GM23248 (cell line): ENCODE results near the gene AK5. TPM values are rescaled to one million over a fixed set of nuclear protein-coding genes. Genes with fewer than 3 reads are reported as not detected.

Experiments
- DNase-seq: peaks from one replicate; pipeline ENCODE4 v3.0.0-alpha.2; 2015
- H2AFZ ChIP-seq: fragments of 200-600 bp; sonication (generic); 2 replicates; pipeline ENCODE4 v1.6.1; 2016; ENCODE audit warnings: antibody characterized with exemption
- H3F3A ChIP-seq: fragments of 200-600 bp; sonication (generic); 2 replicates; pipeline ENCODE4 v1.6.1; 2016; ENCODE audit warnings: mild to moderate bottlenecking, antibody characterized with exemption, mixed run types; ENCODE audit not compliant: insufficient read depth
- H3K27ac ChIP-seq: fragments of 200-600 bp; sonication (generic); 2 replicates; pipeline ENCODE4 v1.5.1; 2016; ENCODE audit warnings: mild to moderate bottlenecking
- H3K27me3 ChIP-seq: fragments of 200-600 bp; sonication (generic); replicated peaks from 2 replicates; pipeline ENCODE4 v1.6.1; 2016; ENCODE audit warnings: mild to moderate bottlenecking; ENCODE audit not compliant: insufficient read depth
- H3K36me3 ChIP-seq: fragments of 200-600 bp; sonication (generic); 2 replicates; pipeline ENCODE4 v1.6.1; 2016; ENCODE audit warnings: low read depth, mild to moderate bottlenecking
- H3K4me1 ChIP-seq: fragments of 200-600 bp; sonication (generic); 2 replicates; pipeline ENCODE4 v1.6.1; 2016; ENCODE audit warnings: mild to moderate bottlenecking; ENCODE audit not compliant: insufficient read depth
- H3K4me2 ChIP-seq: fragments of 200-600 bp; sonication (generic); one replicate; pipeline ENCODE4 v1.6.1; 2016; ENCODE audit warnings: mild to moderate bottlenecking; ENCODE audit not compliant: unreplicated experiment
- H3K4me3 ChIP-seq: fragments of 200-600 bp; sonication (generic); 2 replicates; pipeline ENCODE4 v1.5.1; 2016; ENCODE audit warnings: mild to moderate bottlenecking
- H3K79me2 ChIP-seq: fragments of 200-600 bp; sonication (generic); 2 replicates; pipeline ENCODE4 v1.6.1; 2016; ENCODE audit warnings: mild to moderate bottlenecking; ENCODE audit not compliant: insufficient read depth
- H3K9ac ChIP-seq: fragments of 200-600 bp; sonication (generic); 2 replicates; pipeline ENCODE4 v1.6.1; 2016; ENCODE audit warnings: mild to moderate bottlenecking
- H3K9me2 ChIP-seq: fragments of 200-600 bp; sonication (generic); 2 replicates; pipeline ENCODE4 v1.6.1; 2016; ENCODE audit warnings: mixed run types, mild to moderate bottlenecking, moderate library complexity; ENCODE audit not compliant: insufficient read depth
- H3K9me3 ChIP-seq: fragments of 200-600 bp; sonication (generic); one replicate; pipeline ENCODE4 v1.6.1; 2017; ENCODE audit warnings: low read depth
- H4K20me1 ChIP-seq: fragments of 200-600 bp; sonication (generic); 2 replicates; pipeline ENCODE4 v1.6.0; 2016; ENCODE audit not compliant: insufficient read depth
- EZH2 ChIP-seq: fragments of 200-600 bp; sonication (generic); IDR thresholded peaks from 2 replicates; pipeline ENCODE4 v1.6.1; 2018; ENCODE audit warnings: antibody characterized with exemption, mild to moderate bottlenecking; ENCODE audit not compliant: insufficient read depth, poor library complexity, severe bottlenecking
- EZH2phosphoT487 ChIP-seq: fragments of 200-600 bp; sonication (generic); IDR thresholded peaks from 2 replicates; pipeline ENCODE4 v1.6.1; 2018; ENCODE audit warnings: antibody characterized with exemption, moderate library complexity, mild to moderate bottlenecking, low read depth; ENCODE audit not compliant: insufficient read depth
- WGBS, 2 experiments: methylation state at CpG; one replicate each; pipeline ENCODE4 v1.1.6; 2015 to 2017; ENCODE audit warnings: low lambda C conversion rate in 2 of 2, low coverage in 1 of 2; ENCODE audit errors: missing lambda C conversion rate in 2 of 2; 5-methylcytosine and 5-hydroxymethylcytosine counted together
- in situ Hi-C: fragments of 300-500 bp; cut with MboI; formaldehyde crosslinking; loops from 2 replicates; pipeline ENCODE4 v1.15.0; 2020
- polyA plus RNA-seq: library from polyadenylated mRNA; unstranded; fragments of >200 nt; fragmentation: Nextera tagmentation; extraction: Ambion mirVana; gene quantifications from 2 replicates; pipeline ENCODE4 v1.2.1, GENCODE V29; 2016
- total RNA-seq: library from RNA; depleted of rRNA; stranded (reverse); fragments of >200 nt; shearing (Covaris generic); gene quantifications from 2 replicates; pipeline ENCODE4 v1.2.3, GENCODE V29; 2014

The AK5 gene
- total and polyA plus RNA-seq, 2 experiments from 2014 or later = 65.3 to 78.8 TPM

- H3K79me2 ChIP-seq = peaks cover 28% of the 10 kb centered on the region
- WGBS, 2 experiments = 97 to 100% methylated on average over 3 of the region's 3 CpGs
- H3K9me2 ChIP-seq = no peaks in the 10 kb centered on the region
- no peaks in the 10 kb centered on the region for H4K20me1 ChIP-seq
- no peaks in the 10 kb centered on the region for H3K4me1 ChIP-seq
- no peak overlapping the region for H3K27ac ChIP-seq
- H3K36me3 ChIP-seq = peaks cover 80% of the 10 kb centered on the region
- peaks cover 7% of the 10 kb centered on the region; the same call in 1 of the 2 replicates for H3F3A ChIP-seq
- H3K9ac ChIP-seq = no peak overlapping the region
- in situ Hi-C loops = no loop called here
- H3K9me3 ChIP-seq = no peaks in the 10 kb centered on the region
- no peak overlapping the region for H2AFZ ChIP-seq
- no peak for TF ChIP-seq EZH2
- TF ChIP-seq EZH2phosphoT487 = no peak
- no peak overlapping the region for H3K4me3 ChIP-seq
- H3K27me3 ChIP-seq = no peaks in the 10 kb centered on the region
- peak; percentile 17 for DNase-seq
- H3K4me2 ChIP-seq = no peak overlapping the region
Observed at GRCh38 chr1:77579547-77579946, 297.7 kb downstream of the AK5 start.

- H4K20me1 ChIP-seq = no peaks in the 10 kb centered on the region
- no peak for TF ChIP-seq EZH2phosphoT487
- TF ChIP-seq EZH2 = no peak
- H3K27ac ChIP-seq = no peak overlapping the region
- no peaks in the 10 kb centered on the region for H3K4me1 ChIP-seq
- H2AFZ ChIP-seq = no peak overlapping the region
- peaks cover 58% of the 10 kb centered on the region for H3K36me3 ChIP-seq
- H3F3A ChIP-seq = peaks cover 7% of the 10 kb centered on the region; the same call in 1 of the 2 replicates
- H3K9ac ChIP-seq = no peak overlapping the region
- in situ Hi-C loops = no loop called here
- no peaks in the 10 kb centered on the region for H3K27me3 ChIP-seq
- H3K4me3 ChIP-seq = no peak overlapping the region
- DNase-seq = no peak
- no peaks in the 10 kb centered on the region for H3K9me3 ChIP-seq
- peaks cover 53% of the 10 kb centered on the region for H3K79me2 ChIP-seq
- no peaks in the 10 kb centered on the region for H3K9me2 ChIP-seq
- 85 to 88% methylated on average over 4 of the region's 4 CpGs for WGBS, 2 experiments
- H3K4me2 ChIP-seq = no peak overlapping the region
Observed at GRCh38 chr1:77582905-77583304, 301.1 kb downstream of the AK5 start.

DNA sequence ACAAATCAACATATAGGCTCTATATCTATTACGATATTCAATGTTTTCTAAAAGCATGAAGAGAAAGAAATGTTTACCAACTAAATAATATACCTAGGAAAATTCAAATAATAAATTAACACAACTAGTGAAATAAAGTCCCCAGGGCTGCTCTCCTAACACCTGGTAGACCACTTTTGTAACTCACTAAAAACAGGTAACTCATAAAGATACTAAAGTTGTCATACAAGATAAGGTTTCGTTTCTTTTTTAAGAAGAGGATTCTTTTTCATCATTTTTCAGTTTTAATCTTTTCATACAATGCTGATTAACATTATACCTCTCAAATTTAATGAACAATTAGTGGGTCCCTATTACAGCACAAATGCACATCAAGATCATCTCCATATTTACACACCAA is 301.7 kb downstream of the AK5 start:
- Histone ChIP-seq H2AFZ (no peak overlapping the region), H3K4me3 (no peak overlapping the region), H3K4me1 (no peaks in the 10 kb centered on the region), H3K79me2 (peaks cover 59% of the 10 kb centered on the region), H3K27ac (no peak overlapping the region), H3K36me3 (peaks cover 57% of the 10 kb centered on the region), H3K4me2 (no peak overlapping the region), H3K27me3 (no peaks in the 10 kb centered on the region), H3F3A (peaks cover 7% of the 10 kb centered on the region; the same call in 1 of the 2 replicates), H3K9ac (no peak overlapping the region), H3K9me2 (no peaks in the 10 kb centered on the region), H3K9me3 (no peaks in the 10 kb centered on the region), H4K20me1 (no peaks in the 10 kb centered on the region)
- in situ Hi-C loops = no loop called here
- no peak for DNase-seq
- WGBS, 2 experiments = 96 to 98% methylated on average over 2 of the region's 2 CpGs
- TF ChIP-seq EZH2 = no peak

- Histone ChIP-seq H3K79me2 (peaks cover 71% of the 10 kb centered on the region), H3K27me3 (no peaks in the 10 kb centered on the region), H3K9ac (no peak overlapping the region), H3F3A (peaks cover 3% of the 10 kb centered on the region; the same call in 1 of the 2 replicates), H3K27ac (no peak overlapping the region), H3K4me1 (no peaks in the 10 kb centered on the region), H3K4me2 (no peak overlapping the region), H3K36me3 (peaks cover 43% of the 10 kb centered on the region), H2AFZ (no peak overlapping the region), H3K9me2 (no peaks in the 10 kb centered on the region), H3K4me3 (no peak overlapping the region), H3K9me3 (no peaks in the 10 kb centered on the region), H4K20me1 (no peaks in the 10 kb centered on the region)
- no peak for DNase-seq
- no peak for TF ChIP-seq EZH2
- TF ChIP-seq EZH2phosphoT487 = no peak
- in situ Hi-C loops = no loop called here
- 67 to 76% methylated on average over 2 of the region's 2 CpGs for WGBS, 2 experiments
Observed at GRCh38 chr1:77584884-77585283, 303.1 kb downstream of the AK5 start.
